Stimulated activated CD8-positive, alpha-beta memory T cell treated with anti-CD3 and anti-CD28 coated beads, Interleukin-15, amount 100 ng/mL, for 1 hour (primary cell): ENCODE measurements around the gene FCGR3B.
"Not testable (repeated sequence)": the region's sequence is repeated elsewhere in the genome, so short reads cannot be mapped to it uniquely, and the experiment has no call there.

Source experiments
- DNase-seq: peaks from one replicate; pipeline ENCODE4 v3.0.0-alpha.2; 2020; ENCODE audit warnings: low read depth

Gene FCGR3B

GRCh38 chr1:161605762-161606540 lies 25.0 kb downstream of the FCGR3B start:
- DNase-seq = not testable (repeated sequence)

GRCh38 chr1:161605024-161605423 lies 26.0 kb downstream of the FCGR3B start:
- not testable (repeated sequence) for DNase-seq

- DNase-seq = not testable (repeated sequence)
Observed at GRCh38 chr1:161597077-161597476, 33.9 kb downstream of the FCGR3B start.

- not testable (repeated sequence) for DNase-seq
Observed at GRCh38 chr1:161595583-161595982, 35.4 kb downstream of the FCGR3B start.

GRCh38 chr1:161595173-161595572 lies 35.8 kb downstream of the FCGR3B start:
- not testable (repeated sequence) for DNase-seq

GRCh38 chr1:161594269-161594984 lies 36.5 kb downstream of the FCGR3B start:
- not testable (repeated sequence) for DNase-seq

- DNase-seq = not testable (repeated sequence)
Observed at GRCh38 chr1:161593092-161593755, 37.8 kb downstream of the FCGR3B start.

- DNase-seq = not testable (repeated sequence)
Observed at GRCh38 chr1:161592586-161592985, 38.4 kb downstream of the FCGR3B start.

- DNase-seq = not testable (repeated sequence)
Observed at GRCh38 chr1:161589920-161590319, 41.1 kb downstream of the FCGR3B start.

- DNase-seq = not testable (repeated sequence)
Observed at GRCh38 chr1:161589365-161589764, 41.6 kb downstream of the FCGR3B start.

GRCh38 chr1:161588596-161588995 lies 42.4 kb downstream of the FCGR3B start:
- DNase-seq = not testable (repeated sequence)

GRCh38 chr1:161582882-161583281 lies 48.1 kb downstream of the FCGR3B start:
- not testable (repeated sequence) for DNase-seq

GRCh38 chr1:161580879-161581537 lies 50.0 kb downstream of the FCGR3B start:
- not testable (repeated sequence) for DNase-seq

GRCh38 chr1:161579856-161580507 lies 51.0 kb downstream of the FCGR3B start:
- DNase-seq = not testable (repeated sequence)

- DNase-seq = not testable (repeated sequence)
Observed at GRCh38 chr1:161576676-161577075, 54.3 kb downstream of the FCGR3B start.
